GM12874 (cell line): ENCODE results near the gene ACACB.

ENCODE experiments used
- TF ChIP-seq, protein P1 (sequence below): IDR thresholded peaks from 2 replicates; pipeline ENCODE4 v1.5.1; 2011; ENCODE audit warnings: low read depth, mild to moderate bottlenecking, control low read depth, low read length, moderate library complexity; ENCODE audit not compliant: insufficient read depth

The ACACB gene

DNA sequence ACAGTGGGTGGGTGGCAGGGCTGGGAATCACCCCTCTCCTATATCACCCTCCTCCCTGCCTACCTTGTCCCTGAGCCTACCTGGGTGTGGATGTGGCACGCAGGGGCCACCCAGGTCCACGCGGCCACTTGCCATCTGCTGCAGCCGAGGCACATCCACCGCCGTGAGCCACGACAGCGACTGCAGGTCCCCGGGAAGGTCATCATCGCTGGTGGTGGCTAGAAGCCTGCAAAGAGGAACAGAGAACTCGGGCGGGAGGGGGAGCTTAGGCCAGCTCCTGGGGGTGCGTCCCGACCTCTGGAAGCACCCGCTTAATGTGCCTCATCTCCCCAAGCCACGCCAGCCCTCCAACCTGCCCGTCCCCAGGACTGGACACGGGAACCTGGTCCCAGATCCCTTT is 173.7 kb downstream of the ACACB start:
- TF ChIP-seq, protein P1, sequence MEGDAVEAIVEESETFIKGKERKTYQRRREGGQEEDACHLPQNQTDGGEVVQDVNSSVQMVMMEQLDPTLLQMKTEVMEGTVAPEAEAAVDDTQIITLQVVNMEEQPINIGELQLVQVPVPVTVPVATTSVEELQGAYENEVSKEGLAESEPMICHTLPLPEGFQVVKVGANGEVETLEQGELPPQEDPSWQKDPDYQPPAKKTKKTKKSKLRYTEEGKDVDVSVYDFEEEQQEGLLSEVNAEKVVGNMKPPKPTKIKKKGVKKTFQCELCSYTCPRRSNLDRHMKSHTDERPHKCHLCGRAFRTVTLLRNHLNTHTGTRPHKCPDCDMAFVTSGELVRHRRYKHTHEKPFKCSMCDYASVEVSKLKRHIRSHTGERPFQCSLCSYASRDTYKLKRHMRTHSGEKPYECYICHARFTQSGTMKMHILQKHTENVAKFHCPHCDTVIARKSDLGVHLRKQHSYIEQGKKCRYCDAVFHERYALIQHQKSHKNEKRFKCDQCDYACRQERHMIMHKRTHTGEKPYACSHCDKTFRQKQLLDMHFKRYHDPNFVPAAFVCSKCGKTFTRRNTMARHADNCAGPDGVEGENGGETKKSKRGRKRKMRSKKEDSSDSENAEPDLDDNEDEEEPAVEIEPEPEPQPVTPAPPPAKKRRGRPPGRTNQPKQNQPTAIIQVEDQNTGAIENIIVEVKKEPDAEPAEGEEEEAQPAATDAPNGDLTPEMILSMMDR = no peak

DNA sequence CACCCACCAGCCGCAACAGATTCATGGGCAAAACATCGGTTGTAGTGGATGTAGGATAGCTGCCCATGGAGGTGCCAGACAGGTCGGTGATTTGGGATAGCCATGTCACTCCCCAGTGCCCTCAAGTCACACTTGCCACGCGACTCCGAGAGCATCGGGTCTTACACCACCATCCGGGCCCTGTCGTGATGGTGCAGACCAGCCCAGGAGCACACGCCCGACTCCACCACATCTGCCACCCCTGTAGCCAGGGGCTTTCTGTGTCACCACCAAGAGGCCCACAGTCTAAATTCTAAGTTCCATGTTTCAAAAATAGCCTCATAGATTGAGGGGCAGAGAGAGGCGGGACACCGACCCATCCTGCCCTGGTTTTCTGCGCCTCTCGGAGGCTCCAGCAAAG is 174.7 kb downstream of the ACACB start:
- TF ChIP-seq, protein P1 = no peak

DNA sequence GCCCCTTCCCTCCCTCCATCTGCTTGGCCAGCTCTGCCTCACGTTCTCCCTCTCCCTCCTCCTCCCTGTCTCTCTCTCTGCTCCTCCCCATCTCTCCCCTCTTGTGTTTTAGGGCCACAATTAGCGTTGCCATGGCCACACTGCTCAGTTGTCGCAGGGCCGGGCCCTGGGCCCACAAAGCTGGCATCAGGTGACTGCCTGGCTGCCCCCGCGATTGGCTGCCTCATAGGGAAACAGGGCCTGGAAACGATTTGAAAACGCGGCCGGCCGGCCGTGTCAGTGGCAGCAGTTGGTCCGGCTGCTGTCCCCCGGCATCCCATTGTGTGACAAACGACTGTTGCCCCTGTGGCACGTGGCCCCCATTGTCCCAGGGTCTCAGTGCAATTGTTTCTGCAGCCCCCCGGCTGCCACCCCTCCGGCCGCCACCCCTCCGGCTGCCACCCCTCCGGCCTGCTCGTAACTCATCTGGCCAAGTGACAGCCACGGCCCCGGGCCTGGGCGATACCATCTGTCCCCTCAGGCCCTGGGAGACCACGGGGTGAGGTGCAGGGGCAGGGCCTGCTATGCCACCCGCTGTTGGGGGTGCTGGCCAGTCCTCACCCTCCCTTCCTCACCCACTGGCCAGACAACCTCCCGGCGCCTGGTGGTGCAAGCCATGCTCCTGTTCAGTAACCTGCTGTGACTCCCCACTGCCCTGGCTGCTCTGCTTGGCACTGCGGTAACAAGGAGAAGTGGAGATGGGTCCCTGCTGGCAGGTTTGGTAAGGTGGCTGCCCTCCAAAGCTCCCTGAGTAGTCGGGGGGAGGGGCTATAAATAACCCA is 175.3 kb downstream of the ACACB start:
- TF ChIP-seq, protein P1 = no peak

DNA sequence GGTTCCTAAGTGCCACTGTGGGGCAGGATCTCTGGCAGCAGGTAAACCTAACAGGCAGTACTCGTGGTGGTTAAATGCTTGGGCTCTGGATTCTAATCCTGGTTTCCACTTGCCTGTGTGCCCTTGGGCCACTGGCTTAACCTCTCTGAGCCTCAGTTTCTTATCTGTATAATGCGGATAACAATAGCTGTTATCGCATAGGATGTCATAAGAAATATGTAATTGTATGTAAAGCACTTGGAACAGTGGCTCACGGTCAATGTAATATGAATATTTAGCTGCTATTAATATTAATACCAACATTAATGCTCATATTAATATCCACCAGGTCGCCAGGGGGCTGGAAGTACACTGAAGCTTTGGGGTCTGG is 175.9 kb downstream of the ACACB start:
- TF ChIP-seq, protein P1 = no peak

DNA sequence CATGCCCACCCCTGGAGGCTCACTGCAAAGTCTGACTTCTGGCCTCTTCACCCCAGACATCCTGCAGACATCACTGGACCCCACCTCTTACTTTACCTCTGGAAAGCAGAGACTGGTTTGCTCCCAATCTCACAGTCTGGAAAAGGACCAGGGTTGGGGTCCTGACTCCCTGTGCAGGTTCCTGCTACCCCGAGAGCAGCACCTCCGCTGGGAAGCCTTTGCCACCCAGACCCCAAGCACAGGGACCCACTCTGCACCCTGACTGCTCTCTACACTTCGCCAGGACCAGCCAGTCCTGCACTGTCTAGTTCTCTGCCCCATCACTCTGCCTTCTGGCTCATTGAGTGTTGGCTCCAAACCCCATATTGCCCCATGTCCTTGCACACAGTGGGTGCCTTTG is 176.7 kb downstream of the ACACB start:
- TF ChIP-seq, protein P1 = no peak

DNA sequence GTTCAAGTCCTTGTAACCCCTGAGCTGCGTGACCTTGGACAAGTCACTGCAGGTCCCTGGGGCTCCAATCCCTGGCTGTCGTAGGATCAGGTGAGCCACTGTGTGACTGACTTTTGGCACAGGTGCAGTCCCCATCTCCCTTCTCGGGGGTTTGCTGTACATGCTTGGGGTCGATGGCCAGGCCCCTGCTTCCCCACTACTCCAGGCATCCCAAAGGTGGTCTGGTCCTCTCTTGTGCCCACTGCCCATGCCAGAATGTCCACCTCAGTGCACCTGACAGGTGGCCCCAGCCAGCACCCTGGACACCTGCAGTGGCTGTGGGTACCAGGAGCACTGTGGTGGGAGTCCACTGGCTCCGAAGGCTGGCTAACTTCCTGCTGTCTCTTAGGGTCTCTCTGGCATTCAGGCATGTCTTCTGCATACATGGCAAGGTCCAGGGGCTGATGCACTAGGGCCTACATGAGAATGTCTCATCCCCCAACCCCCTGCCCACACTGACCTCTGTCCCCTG is 178.0 kb downstream of the ACACB start:
- TF ChIP-seq, protein P1 = no peak

DNA sequence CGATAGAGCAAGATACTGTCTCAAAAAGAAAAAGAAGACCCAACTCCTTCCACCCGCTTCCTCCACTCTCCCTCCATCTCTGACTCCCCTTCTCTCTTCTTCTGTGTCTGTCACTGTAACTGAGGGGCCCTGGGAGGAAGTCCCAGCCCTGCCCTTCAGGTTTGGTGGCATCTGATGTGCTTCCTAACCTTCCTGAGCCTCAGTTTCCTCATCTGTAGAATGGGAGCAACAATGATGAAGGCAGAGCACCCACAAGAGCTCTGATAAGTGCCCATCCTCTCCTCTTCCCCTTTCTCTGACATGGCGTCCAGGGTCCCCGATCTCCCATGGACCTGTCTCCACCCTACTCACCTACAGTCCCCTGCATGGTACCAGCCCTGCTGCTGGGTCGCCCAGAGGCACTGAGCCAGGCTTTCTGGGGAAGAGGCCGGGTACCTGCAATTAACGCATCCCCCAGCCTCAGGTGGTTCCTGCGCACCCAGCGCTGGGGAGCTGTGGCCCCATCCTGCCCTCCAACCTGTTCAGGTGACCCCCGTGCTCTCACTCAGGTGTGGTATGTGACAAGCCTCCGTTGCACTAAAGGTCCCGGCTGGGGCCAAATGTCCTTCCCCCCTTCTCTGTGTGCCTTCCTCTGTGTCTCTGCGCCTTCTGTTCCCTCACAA is 179.5 kb downstream of the ACACB start:
- TF ChIP-seq, protein P1 = no peak
